ENCODE results near the gene CMTM4.
"Not testable (repeated sequence)": the region's sequence is repeated elsewhere in the genome, so short reads cannot be mapped to it uniquely, and the experiment has no call there.

CMTM4 gene

DNA sequence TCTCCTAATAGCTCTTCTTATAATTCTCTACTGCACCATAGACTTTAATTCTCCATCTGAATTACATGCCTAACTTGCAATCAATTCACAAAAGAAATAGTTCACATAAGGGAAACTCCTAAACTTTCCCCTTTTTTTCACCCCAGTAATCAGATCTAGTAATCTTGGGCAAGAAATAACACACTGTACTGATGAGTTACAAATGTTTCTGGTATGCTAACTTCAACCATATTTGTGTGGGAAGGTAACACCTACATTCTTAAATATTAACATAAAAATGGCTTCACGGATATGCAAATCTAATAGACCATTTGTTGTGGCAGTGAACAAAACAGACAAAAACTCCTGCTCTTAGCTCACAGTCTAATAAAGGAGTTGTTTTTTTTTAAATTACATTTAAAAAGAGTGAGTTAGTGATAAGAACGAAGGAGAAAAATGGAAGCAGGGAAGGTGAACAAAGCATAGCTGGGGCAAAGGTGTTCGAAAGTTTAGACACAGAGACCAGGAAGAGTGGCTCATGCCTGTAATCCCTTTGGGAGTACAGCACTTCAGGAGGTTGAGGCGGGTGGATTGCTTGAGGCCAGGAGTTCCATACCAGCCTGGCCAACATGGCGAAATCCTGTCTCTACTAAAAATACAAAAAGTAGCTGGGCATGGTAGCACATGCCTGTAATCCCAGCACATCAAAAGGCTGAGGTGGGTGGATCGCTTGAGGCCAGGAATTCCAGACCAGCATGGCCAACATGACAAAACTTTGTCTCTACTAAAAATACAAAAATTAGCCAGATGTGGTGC, 57.3 kb downstream of the CMTM4 start:
- DNase-seq = no peak

DNA sequence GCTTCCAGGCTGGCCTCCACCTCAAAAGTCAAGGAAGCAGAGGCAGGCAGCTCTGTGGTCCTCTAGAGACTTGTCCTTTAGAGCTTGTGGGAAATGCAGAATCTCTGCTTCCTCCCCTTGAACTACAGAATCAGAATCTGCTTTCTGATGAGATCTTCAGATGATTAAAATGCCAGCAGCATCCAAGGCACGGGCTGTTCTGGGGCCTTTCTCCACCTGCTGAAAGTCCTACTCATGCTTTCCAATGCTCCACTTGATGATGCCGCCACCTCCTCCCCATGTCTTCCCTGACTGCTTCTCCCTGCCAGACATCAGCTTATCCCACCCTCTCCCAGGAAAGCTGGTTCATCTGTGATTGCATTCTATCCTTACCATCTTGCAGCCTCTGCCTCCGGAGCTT, 58.7 kb downstream of the CMTM4 start:
- no peak for DNase-seq

DNA sequence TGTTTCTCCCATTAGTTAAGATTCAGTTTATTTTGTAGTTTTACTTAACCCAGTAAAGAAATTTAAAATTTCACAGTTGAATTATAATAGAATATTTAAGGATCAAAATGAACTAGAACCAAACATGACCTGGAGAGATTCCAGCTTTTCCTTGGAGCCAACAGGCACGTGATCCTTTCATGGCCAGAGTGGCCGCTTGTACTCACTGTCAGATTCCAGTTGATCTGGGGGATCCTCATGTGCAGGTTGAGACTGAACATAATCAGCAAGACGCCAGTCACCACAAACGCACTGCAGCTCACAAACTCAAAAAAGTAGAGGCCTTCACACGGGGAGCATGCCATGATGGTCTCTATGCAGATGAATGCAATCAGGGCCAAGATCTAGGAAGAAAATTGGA, 60.3 kb downstream of the CMTM4 start:
- DNase-seq = no peak

DNA sequence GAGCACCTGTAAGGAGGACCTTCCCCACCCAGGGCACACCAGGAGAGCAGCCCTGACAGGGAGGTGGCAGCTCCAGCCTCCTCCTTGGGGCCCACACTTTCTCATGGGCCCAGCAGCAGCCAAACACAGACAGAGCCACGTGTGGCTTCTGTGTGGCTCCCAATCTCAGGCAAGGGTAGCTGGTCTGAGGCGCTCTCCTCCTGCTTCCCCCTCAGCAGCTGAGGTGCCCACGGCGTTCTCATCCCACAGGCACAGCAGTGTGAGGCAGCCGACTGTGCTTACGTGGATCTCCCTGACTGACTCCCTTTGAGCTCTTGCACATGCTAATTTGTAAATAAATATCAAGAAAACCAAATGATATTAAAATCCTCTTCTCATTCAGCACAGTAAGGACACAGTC, 61.1 kb downstream of the CMTM4 start:
- DNase-seq = no peak

DNA sequence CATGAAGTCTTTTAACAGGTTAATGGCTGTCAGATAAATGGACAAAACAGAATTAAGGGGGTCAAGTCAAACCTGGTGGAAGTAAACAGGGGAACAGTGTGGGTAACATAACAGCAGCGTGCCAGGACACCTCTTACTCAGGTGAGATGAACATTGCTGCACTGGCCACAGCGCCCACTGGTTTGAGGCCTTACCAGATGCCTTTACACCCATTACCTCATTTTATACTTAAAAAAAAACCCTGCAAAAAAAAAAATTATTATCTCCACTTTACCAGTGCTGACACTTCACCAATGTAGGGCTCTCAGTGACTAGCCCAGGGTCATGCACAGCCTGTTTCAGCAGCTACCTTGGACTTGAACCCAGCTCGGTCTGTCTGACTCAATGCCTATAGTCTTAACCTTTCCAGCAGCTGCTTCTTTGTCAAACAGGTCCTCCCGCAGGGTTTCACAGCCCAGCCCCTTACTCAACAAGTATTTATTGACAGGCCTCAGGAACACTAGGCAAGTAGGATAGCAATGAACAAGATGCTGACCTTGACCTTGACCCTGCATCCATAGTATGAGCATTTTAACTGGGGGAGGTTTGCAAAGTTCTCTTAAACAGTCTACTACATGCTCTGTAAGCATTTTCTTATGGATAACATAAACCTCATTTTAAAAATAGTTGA, 61.9 kb downstream of the CMTM4 start:
- DNase-seq = no peak

DNA sequence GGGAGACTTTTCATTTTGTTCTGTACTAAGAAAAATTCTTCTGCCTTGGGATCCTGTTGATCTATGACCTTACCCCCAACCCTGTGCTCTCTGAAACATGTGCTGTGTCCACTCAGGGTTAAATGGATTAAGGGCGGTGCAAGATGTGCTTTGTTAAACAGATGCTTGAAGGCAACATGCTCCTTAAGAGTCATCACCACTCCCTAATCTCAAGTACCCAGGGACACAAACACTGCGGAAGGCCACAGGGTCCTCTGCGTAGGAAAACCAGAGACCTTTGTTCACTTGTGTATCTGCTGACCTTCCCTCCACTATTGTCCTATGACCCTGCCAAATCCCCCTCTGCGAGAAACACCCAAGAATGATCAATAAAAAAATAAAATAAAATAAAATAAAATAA, 65.0 kb downstream of the CMTM4 start:
- not testable (repeated sequence) for DNase-seq

DNA sequence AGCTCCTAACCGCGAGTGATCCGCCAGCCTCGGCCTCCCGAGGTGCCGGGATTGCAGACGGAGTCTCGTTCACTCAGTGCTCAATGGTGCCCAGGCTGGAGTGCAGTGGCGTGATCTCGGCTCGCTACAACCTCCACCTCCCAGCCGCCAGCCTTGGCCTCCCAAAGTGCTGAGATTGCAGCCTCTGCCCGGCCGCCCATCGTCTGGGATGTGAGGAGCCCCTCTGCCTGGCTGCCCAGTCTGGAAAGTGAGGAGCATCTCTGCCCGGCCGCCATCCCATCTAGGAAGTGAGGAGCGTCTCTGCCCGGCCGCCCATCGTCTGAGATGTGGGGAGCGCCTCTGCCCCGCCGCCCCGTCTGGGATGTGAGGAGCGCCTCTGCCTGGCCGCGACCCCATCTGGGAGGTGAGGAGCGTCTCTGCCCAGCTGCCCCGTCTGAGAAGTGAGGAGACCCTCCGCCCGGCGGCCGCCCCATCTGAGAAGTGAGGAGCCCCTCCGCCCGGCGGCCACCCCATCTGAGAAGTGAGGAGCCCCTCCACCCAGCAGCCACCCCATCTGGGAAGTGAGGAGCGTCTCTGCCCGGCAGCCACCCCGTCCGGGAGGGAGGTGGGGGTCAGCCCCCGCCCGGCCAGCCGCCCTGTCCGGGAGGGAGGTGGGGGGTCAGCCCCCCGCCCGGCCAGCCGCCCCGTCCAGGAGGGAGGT, 65.8 kb downstream of the CMTM4 start:
- not testable (repeated sequence) for DNase-seq

DNA sequence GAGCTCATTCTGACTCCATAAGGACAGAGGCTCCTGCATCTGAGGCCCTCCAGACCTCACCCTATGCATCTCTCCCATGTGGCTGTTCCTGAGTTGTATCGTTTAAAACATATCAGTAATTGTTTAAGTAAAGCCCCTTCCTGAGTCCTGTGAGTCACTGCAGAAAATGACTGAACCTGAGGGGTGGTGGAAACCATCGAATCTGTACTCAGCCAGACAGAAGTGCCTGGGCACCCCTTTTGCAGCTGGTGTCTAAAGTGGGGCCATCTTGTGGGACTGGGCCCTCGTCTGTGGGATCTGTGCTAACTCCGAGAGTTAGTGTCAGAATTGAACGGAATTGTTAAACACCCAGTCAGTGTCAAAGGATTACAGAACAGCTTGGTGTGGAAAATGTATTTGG, 66.7 kb downstream of the CMTM4 start:
- no peak for DNase-seq

DNA sequence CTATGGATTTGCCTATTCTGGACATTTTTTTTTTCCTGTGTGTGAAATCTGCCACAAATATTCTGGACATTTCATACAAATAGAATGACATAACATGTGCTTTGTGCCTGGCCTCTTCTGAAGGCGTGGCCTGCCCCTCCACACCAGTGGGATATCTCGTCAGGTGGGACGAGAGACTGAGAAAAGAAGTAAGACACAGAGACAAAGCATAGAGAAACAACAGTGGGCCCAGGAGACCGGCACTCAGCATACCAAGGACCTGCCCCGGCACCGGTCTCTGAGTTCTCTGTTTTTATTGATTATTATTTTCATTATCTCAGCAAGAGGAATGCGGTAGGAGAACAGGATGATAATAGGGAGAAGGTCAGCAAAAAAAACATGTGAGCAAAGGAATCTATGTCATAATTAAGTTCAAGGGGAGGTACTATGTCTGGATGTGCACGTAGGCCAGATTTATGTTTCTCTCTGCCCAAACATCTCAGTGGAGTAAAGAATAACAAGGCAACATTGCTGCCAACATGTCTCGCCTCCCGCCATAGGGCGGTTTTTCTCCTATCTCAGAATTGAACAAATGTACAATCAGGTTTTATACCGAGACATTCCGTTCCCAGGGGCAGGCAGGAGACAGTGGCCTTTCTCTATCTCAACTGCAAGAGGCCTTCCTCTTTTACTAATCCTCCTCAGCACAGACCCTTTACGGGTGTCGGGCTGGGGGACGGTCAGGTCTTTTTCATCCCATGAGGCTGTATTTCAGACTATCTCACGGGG, 68.7 kb downstream of the CMTM4 start:
- DNase-seq = not testable (repeated sequence)

DNA sequence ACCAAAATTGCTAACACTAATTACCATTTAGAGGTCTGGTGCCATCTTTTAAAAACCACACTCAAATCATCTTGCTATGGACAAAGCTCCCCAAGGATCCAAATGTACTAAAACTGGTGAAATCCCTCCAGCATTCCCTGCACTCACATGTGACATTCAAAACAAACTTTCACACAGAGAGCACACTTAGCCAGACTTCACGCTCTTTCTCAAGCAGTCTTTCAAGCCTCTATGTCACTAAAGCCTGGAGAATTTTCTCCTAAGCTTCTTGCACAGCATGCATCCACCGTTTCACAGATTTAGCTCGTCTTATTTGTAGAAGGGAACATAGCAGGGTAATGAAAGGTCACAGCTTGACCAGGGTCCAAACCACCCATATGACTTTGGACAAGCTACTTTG, 72.8 kb downstream of the CMTM4 start:
- DNase-seq = no peak

DNA sequence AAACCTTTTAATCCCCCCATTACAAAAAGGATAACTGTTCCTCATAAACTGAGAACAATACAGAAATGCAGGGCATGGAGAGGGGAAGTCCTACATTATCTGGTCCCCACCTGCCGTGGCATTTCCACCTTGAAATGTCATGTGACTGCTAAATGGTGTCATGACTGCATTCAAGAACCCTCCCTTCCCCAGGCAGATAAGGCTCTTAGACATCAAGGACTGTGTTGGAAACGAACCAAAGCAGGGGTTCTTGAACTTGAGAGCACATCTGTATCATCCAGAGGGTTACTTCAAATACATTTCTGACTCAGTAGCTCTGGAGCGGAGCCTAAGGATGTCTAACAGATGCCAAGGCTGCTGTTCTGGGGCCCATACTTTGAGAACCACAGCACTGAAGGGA, 73.7 kb downstream of the CMTM4 start:
- no peak for DNase-seq

DNA sequence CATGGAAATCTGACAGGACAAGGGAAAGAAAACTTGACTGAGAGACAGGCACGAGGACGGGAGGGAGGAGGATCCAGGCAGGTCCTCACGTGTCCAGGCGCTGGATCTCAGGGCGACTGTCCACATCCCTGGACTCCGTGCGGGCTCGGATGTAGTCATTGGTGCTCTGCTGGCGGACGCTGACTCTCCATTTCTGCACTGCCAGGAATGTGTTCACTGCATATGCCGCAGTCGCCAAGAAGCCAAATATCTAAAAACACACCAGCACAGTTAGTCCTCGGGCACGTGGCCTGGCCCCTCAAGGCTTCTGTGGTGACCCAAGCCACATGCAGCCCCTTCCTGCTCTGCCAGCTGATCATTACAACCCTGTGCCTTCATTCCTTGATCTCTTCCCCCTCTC, 74.6 kb downstream of the CMTM4 start:
- DNase-seq = no peak

DNA sequence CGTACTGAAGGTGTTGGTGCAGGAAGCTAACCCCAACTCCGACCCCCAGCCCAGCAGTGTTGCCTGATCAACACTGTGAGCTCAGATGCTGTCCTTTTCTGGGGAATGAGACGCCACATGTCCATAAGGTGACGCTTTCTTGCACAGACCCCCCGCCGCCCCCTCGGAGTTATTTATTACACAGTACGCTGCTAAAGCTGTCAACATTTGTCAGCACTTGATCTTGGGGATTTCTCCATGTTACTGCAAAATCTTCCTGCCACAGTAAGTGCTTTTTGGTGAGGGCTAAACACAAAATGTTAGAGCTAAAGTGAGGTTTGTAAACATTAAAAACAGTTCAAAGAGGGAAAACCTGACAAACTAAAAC, 76.1 kb downstream of the CMTM4 start:
- DNase-seq = no peak

DNA sequence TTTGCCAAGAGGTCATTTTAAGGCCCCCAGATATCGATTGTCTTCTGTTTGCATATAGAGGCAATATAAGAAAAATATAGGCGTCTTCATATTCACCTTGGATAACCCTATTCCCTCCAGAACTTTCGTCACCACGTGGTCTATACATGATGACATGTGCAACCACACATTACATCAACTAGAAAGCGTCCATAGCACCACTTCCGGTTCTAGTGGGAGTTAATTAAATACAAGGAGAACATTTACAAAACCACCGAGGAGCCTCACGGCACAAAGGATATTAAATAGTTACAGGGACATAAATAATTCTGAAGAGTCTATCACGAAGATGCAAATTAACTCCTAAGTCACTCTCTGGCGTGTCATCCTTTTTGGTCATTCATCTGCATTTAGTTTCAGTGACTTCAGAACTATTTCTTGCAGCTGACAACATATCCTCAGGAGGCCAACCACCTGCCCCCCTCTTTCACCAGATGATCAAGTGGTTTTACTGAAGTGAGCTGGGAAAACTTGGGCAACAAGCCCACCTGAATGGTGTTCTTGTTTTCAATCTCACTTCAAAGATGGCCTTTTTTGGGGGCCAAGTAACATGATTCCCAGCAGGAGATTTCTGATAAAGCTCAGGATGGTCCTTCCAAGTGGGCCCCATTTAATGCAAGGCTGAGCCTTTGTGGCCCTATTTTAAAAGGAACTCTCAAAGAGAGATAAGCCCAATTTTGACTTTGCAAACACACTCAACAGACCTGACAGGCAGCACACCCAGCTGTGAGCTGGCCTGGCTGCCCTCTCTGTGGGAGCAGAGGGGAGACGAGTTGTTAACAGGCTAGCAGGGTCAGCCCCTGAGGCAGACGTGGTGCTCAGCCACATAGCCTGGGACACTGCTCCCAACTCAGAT, 76.8 kb downstream of the CMTM4 start:
- no peak for DNase-seq

DNA sequence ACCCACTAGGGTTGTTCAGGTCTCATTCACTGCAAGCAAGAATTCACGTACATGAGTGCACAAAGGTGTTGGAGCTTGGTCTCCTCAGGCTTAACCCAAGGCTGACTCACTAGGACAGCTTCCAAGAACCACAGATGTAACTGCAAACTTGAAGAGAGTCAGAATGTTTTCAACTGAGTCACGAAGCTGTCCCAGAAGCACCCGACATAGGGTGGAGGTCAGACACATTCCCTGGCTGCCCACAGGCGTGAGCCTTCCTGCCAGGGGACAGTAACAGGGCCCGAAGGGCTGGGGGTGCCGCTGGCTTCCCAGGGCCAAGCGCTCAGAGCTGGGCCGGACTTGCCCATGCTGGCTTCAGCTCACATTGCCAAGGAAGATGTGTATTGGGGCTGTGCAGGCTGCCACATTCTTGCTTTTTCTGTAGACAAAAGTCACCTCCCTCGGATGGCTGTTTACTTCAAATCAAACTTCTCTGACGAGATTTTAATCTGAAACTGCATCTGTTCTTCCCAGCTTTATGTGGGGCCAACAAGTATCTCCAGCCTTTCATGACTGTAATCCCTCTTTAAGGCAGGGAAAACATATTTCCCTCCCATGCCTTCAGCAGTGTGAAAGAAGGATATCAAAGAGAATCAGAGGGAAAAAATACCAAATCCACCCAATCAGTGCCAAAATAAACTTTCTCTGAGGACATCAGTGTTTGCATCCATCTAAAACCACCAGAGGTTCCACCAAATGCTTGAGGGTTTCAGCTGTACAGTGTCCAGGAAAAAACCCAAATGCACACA, 77.8 kb downstream of the CMTM4 start:
- DNase-seq = no peak

DNA sequence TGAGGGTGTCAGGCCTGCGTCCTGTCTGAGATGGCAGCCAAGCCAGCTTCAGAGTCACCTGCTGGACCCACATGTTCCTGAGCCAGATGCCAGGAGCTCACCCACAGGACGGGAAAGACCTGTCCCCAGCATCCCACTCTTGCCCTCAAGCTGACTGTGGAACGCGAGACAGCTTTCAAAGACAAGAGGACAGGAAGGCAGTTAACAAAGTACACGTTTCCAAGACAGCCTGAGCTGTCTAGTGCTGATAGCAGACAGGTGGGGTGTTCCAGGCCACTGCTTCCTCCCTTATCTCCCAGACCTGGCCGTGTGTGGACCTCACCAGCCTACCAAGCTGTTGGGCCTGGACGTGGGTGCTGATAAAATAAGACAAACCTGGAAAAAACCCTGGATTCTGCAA, 78.8 kb downstream of the CMTM4 start:
- no peak for DNase-seq

DNA sequence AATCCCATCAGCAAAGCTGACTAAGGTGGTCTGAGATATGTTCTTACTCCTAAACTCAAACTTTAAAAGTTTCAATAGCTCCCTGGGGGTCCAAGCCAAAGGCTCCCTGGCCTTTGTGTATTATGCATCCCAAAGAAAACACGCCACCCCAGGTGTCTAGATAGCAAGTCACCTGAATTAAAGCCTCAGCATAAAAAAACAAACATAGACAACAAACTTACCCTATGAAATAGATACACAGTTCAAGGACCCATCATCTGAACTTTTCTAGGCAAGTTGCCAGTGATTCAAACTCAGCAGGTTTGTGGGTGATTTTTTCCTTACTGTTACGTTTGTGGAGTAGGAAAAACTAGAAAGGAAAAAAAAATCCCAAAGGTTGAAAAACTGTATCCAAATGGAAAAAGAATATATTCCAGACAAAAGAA, 79.5 kb downstream of the CMTM4 start:
- DNase-seq = no peak

DNA sequence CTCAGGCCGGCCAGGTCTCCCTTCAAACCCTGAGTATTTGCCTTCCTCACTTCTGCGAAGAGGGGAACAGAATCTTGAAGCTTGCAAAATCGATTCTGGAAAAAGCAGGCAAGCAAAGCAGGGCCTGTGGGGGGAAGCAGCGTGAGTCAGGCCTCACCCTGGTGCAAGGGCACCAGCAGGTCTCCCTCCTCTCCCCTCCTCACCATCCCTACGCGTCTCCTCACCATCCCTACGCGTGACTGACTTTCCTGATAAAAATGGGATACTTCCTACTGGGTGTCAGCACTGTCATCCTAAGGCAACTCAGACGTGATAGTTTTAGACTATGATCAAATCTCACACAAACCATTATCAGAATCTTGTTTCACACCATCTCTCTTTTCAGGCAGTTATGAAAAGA, 80.0 kb downstream of the CMTM4 start:
- no peak for DNase-seq

DNA sequence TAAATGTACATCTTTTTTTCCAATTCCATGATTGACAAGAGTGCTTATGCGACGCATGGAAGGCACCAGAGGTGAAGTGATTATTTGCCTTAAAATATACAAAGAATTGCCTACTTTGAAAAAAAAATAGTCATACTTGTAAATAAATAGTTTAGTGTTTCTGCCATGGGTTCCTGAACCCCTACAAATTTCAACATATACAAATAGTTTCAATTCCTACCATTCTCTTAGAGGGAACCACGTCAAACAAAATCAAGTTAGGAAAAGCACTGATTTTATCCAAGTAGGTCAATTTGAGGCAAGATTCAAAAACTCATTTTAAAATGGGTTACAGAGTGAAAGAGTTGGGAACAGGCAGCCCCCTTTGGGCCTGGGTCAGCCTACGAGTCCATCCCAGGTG, 80.4 kb downstream of the CMTM4 start:
- no peak for DNase-seq

DNA sequence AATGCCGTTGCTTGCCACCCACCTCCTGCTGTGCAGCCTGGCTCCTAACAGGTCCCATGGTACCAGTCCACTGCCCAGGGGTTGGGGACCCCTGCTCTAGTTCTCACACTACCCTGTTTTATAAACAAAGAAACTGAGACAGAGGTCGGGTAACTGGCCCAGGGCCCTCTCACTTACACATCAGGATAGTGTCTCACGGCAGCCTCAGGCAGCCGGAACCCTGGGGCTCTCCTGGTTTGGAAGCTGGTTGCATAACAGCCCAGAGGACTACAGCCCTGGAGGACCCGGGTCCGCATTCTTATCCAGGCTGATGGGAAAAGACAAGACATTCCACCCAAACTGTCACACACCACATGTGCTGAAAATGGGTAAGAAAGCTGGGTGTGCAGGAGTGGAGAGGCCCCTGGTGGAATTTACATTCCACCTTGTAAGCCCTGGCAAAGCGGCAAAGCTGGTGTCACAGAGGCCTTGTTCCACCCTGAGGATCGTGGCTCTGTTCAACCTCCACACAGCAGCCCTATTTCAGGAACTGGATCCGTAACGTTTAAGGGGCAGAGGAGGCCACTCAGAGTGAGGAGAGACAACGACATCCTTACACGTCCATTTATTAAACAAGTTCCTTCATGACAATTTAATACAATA, 82.3 kb downstream of the CMTM4 start:
- DNase-seq = no peak

DNA sequence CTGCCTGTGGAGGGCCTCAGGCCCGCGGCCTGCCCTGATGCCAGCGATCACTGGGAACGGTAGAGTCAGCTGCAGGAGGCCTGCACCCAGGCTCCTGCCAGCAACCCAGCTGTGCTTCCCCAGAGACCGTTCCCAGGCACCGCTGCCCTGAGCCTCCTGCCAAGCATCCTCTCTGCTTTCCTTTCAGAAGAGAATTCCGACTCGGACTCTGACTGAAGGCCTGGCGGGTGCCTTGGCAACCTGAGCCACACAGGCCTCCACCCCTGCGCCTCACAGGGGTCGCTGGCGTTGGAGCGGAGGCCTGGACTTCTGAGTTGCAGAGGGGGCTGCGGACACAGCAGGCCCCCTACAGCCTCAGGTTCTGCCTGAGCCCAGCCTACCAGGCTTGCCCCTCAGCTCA, 84.1 kb downstream of the CMTM4 start:
- no peak for DNase-seq
